ENCODE data around the gene AKR1B15. TPM values are rescaled to one million over a fixed set of nuclear protein-coding genes. Genes with fewer than 3 reads are reported as not detected.

Gene AKR1B15
- total and polyA plus RNA-seq, 11 donors, result not detected

DNA sequence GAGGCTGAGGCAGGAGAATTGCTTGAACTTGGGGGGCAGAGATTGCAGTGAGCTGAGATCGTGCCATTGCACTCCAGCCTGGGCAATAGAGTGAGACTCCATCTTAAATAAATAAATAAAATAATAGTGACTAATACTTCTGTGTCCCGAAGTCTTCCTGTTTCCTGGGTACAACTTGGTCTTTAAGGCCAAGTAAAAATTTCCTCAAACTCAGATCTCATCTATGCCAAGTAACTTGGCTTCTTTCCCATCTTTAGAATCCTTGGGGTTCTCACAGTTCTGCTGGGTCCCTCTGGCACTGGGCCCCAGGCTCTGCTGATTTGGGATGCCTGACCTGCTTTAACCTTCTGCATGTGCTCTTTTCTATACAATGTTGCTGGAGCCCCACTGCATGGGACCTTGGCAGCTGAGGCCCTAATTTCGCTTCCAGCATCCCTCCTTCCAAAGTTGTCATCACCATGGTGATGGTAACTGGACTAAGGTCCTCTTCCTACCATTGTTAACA lies 44.2 kb upstream of the AKR1B15 start:
- Histone ChIP-seq H3K27ac (no peak overlapping the region), H3K4me1 (no peaks in the 10 kb centered on the region), H3K4me3 (no peak overlapping the region), H3K27me3 (no peaks in the 10 kb centered on the region), H3K9me3 (no peaks in the 10 kb centered on the region), H3K36me3 (no peaks in the 10 kb centered on the region)
- 65 to 84% (median 68%) methylated on average over 3 of the region's 3 CpGs for WGBS, 4 donors
- ATAC-seq, result peak in 1 of 4 donors; percentile 18
- intact Hi-C loops (cut with DNase I), result no loop called here
- DNase-seq, result no peak
- TF ChIP-seq, protein P1, sequence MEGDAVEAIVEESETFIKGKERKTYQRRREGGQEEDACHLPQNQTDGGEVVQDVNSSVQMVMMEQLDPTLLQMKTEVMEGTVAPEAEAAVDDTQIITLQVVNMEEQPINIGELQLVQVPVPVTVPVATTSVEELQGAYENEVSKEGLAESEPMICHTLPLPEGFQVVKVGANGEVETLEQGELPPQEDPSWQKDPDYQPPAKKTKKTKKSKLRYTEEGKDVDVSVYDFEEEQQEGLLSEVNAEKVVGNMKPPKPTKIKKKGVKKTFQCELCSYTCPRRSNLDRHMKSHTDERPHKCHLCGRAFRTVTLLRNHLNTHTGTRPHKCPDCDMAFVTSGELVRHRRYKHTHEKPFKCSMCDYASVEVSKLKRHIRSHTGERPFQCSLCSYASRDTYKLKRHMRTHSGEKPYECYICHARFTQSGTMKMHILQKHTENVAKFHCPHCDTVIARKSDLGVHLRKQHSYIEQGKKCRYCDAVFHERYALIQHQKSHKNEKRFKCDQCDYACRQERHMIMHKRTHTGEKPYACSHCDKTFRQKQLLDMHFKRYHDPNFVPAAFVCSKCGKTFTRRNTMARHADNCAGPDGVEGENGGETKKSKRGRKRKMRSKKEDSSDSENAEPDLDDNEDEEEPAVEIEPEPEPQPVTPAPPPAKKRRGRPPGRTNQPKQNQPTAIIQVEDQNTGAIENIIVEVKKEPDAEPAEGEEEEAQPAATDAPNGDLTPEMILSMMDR (IDR thresholded peaks at IDR 0.05), result no peak
- TF ChIP-seq POLR2A (IDR thresholded peaks at IDR 0.05), result no peak

DNA sequence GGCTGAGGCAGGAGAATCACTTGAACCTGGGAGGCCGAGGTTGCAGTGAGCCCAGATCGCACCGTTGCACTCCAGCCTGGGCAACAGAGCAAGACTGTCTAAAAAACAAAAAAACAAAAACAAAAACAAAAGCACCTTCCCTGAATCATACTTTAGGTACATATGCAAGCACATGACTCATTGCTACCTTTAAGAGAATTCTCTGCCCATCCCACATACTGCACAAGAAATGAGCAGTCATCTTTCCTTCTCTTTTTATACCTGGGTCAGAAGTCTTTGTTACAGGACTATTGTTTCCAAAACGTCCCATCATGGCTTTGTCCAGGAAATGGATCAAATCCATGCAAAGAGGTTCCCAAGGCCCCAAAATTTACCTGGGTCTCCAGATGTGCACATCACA lies 43.1 kb upstream of the AKR1B15 start:
- Histone ChIP-seq H3K4me3 (no peak overlapping the region), H3K36me3 (no peaks in the 10 kb centered on the region)
- no peak for ATAC-seq

DNA sequence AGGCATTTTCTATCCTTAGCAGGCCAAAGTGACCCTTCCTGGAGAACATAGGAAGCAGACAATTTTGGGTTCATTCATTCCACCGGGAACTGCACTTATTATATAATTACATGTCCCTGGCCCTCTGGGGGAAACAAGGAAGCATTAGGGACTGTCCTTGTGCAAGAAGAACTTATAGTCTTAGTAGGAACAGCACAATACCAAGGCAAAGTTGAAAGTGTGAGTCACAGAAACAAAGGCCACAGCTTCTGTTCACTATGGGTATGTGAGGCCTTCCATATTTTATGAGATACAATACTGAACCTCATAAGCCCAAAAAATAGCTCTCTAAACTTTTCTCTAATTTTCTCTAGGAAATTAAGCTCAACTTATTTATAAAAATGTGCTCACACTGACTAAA lies 39.9 kb upstream of the AKR1B15 start:
- TF ChIP-seq, protein P1 (IDR thresholded peaks at IDR 0.05), result no peak
- no peak for TF ChIP-seq POLR2A (IDR thresholded peaks at IDR 0.05)
- Histone ChIP-seq H3K4me3 (no peak overlapping the region), H3K4me1 (no peaks in the 10 kb centered on the region), H3K27ac (no peak overlapping the region), H3K9me3 (no peaks in the 10 kb centered on the region), H3K27me3 (no peaks in the 10 kb centered on the region), H3K36me3 (no peaks in the 10 kb centered on the region)
- ATAC-seq (no peak), DNase-seq (no peak)
- 71 to 83% (median 77%) methylated on average over 1 of the region's 1 CpG for WGBS, 4 donors
- intact Hi-C loops (cut with DNase I), result no loop called here

More for the DNA sequence above, 43.1 kb upstream of the AKR1B15 start:
- no peaks in the 10 kb centered on the region for H3K27me3 ChIP-seq
- 76 to 89% (median 86%) methylated on average over 4 of the region's 4 CpGs for WGBS, 4 donors
- DNase-seq, result no peak
- intact Hi-C loops (cut with DNase I), result no loop called here
- TF ChIP-seq, protein P1 (IDR thresholded peaks at IDR 0.05), result no peak
- no peak for TF ChIP-seq POLR2A (IDR thresholded peaks at IDR 0.05)
- no peaks in the 10 kb centered on the region for H3K4me1 ChIP-seq
- no peak overlapping the region for H3K27ac ChIP-seq
- H3K9me3 ChIP-seq, result no peaks in the 10 kb centered on the region

DNA sequence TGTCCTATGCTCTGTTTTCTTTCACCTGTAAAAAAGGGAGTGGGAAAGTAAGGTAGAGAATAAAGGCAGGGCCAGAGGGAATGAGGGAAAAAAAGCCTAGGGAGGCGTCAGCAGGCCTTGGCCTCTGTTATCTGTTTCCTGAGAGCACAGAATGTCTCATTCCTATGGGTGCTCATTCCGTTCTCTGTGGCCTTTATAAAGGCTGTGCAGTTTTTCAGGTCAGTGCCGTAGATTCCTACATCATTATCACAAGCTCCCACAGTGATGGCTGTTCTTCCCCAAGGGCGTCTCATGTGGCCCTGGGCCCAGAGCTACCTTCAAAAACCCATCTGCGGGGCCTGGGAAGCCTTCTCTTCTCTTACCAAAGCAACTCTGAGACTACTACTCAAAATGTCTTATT lies 38.3 kb upstream of the AKR1B15 start:
- H3K9me3 ChIP-seq, result no peaks in the 10 kb centered on the region
- intact Hi-C loops (cut with DNase I), result loop anchor here in 2 of 10 donors (5.0 kb wide), 2 partner anchors 68 to 97 kb away; no protein-coding TSS in a partner anchor
- ATAC-seq (peak in 2 of 4 donors; percentile 17 to 28), DNase-seq (no peak)
- WGBS, 4 donors, result 50 to 74% (median 56%) methylated on average over 5 of the region's 5 CpGs
- H3K27ac ChIP-seq, result no peak overlapping the region
- peaks cover 0 to 13% (median 0%) of the 10 kb centered on the region in 12 donors for H3K4me1 ChIP-seq
- H3K27me3 ChIP-seq, result no peaks in the 10 kb centered on the region
- no peak for TF ChIP-seq POLR2A (IDR thresholded peaks at IDR 0.05)
- TF ChIP-seq, protein P1 (IDR thresholded peaks at IDR 0.05), result no peak
- H3K4me3 ChIP-seq, result no peak overlapping the region
- H3K36me3 ChIP-seq, result no peaks in the 10 kb centered on the region

All from heart left ventricle (tissue), 16 donors.